GM23338 (cell line): ENCODE data around the gene KRT7. TPM values are rescaled to one million over a fixed set of nuclear protein-coding genes. Genes with fewer than 3 reads are reported as not detected.

Experiments
- ATAC-seq: fragments of 200-7000 bp; cut with Tn5 transposase; 3 replicates; pipeline ENCODE4 v1.9.1; 2020
- DNase-seq: peaks from one replicate; pipeline ENCODE4 v3.0.0-alpha.2; 2015; ENCODE audit warnings: low spot score
- H2AFZ ChIP-seq: fragments of 200-600 bp; sonication (generic); 2 replicates; pipeline ENCODE4 v1.8.0; 2016; ENCODE audit warnings: antibody characterized with exemption, mild to moderate bottlenecking, moderate library complexity
- H3F3A ChIP-seq: fragments of 200-600 bp; sonication (generic); replicated peaks from 2 replicates; pipeline ENCODE4 v1.8.0; 2017; ENCODE audit warnings: antibody characterized with exemption, mixed run types, low read depth
- H3K27ac ChIP-seq: fragments of 200-600 bp; sonication (generic); 2 replicates; pipeline ENCODE4 v1.6.1; 2016; ENCODE audit warnings: low read depth
- H3K27me3 ChIP-seq: fragments of 200-600 bp; sonication (generic); 2 replicates; pipeline ENCODE4 v1.8.0; 2016; ENCODE audit warnings: mild to moderate bottlenecking, mixed run types, moderate library complexity; ENCODE audit not compliant: insufficient read depth
- H3K36me3 ChIP-seq: fragments of 200-600 bp; sonication (generic); 2 replicates; pipeline ENCODE4 v1.8.0; 2016; ENCODE audit warnings: mild to moderate bottlenecking; ENCODE audit not compliant: insufficient read depth
- H3K4me1 ChIP-seq: fragments of 200-600 bp; sonication (generic); 2 replicates; pipeline ENCODE4 v1.8.0; 2016; ENCODE audit warnings: mild to moderate bottlenecking, moderate library complexity; ENCODE audit not compliant: insufficient read depth
- H3K4me2 ChIP-seq: fragments of 200-600 bp; sonication (generic); 2 replicates; pipeline ENCODE4 v1.7.1; 2017; ENCODE audit warnings: mixed run types
- H3K4me3 ChIP-seq: fragments of 200-600 bp; sonication (generic); 2 replicates; pipeline ENCODE4 v1.6.1; 2016; ENCODE audit warnings: mixed run types
- H3K79me2 ChIP-seq: fragments of 200-600 bp; sonication (generic); replicated peaks from 2 replicates; pipeline ENCODE4 v1.8.0; 2017; ENCODE audit warnings: mild to moderate bottlenecking; ENCODE audit not compliant: insufficient read depth
- H3K9me2 ChIP-seq: fragments of 200-600 bp; sonication (generic); 2 replicates; pipeline ENCODE4 v1.8.0; 2017; ENCODE audit not compliant: insufficient read depth
- H4K20me1 ChIP-seq: fragments of 200-600 bp; sonication (generic); replicated peaks from 2 replicates; pipeline ENCODE4 v1.8.0; 2017; ENCODE audit warnings: mild to moderate bottlenecking; ENCODE audit not compliant: insufficient read depth
- H3K27ac Mint-ChIP-seq: 2 replicates; pipeline ENCODE4 v1.8.0; 2020; ENCODE audit warnings: inconsistent platforms, mild to moderate bottlenecking, moderate library complexity, mixed read lengths
- H3K27me3 Mint-ChIP-seq: 3 replicates; pipeline ENCODE4 v1.8.0; 2022; ENCODE audit warnings: low read depth, mild to moderate bottlenecking, moderate library complexity, mixed read lengths, inconsistent platforms; ENCODE audit not compliant: insufficient read depth, poor library complexity
- H3K36me3 Mint-ChIP-seq: 3 replicates; pipeline ENCODE4 v1.8.0; 2021; ENCODE audit warnings: low read depth, mild to moderate bottlenecking, inconsistent platforms, moderate library complexity, mixed read lengths
- H3K4me1 Mint-ChIP-seq: 3 replicates; pipeline ENCODE4 v1.8.0; 2020; ENCODE audit warnings: mild to moderate bottlenecking, inconsistent platforms, mixed read lengths
- H3K4me3 Mint-ChIP-seq: 3 replicates; pipeline ENCODE4 v1.8.0; 2021; ENCODE audit warnings: moderate library complexity, mild to moderate bottlenecking, inconsistent platforms, mixed read lengths
- H3K9me3 Mint-ChIP-seq: 3 replicates; pipeline ENCODE4 v1.8.0; 2020; ENCODE audit warnings: moderate library complexity, mild to moderate bottlenecking, inconsistent platforms, mixed read lengths
- CREB1 ChIP-seq: fragments of 250-450 bp; sonication (Bioruptor Pico); IDR thresholded peaks from 2 replicates; pipeline ENCODE4 v1.5.0; 2020; ENCODE audit warnings: low read depth, mild to moderate bottlenecking, moderate library complexity
- EZH2 ChIP-seq: fragments of 200-600 bp; sonication (generic); IDR thresholded peaks from one replicate; pipeline ENCODE4 v1.8.0; 2017; ENCODE audit warnings: antibody characterized with exemption, mild to moderate bottlenecking, low read depth; ENCODE audit not compliant: unreplicated experiment
- JUNB ChIP-seq: IDR thresholded peaks from one replicate; pipeline ENCODE4 v1.6.1; 2016; ENCODE audit warnings: antibody characterized with exemption; ENCODE audit not compliant: unreplicated experiment
- NANOG ChIP-seq: IDR thresholded peaks from 2 replicates; pipeline ENCODE4 v1.6.1; 2016; ENCODE audit warnings: antibody characterized with exemption, borderline replicate concordance
- POLR2AphosphoS5 ChIP-seq: IDR thresholded peaks from 2 replicates; pipeline ENCODE4 v1.6.1; 2016; ENCODE audit warnings: antibody characterized with exemption, low read depth
- STAT1 ChIP-seq: IDR thresholded peaks from one replicate; pipeline ENCODE4 v1.6.1; 2016; ENCODE audit warnings: antibody characterized with exemption; ENCODE audit not compliant: unreplicated experiment
- ZNF114 ChIP-seq: fragments of 250-450 bp; sonication (Bioruptor Pico); IDR thresholded peaks from 2 replicates; pipeline ENCODE4 v1.5.0; 2020; ENCODE audit warnings: mild to moderate bottlenecking, moderate library complexity
- ZNF331 ChIP-seq: fragments of 250-450 bp; sonication (Bioruptor Pico); IDR thresholded peaks from 2 replicates; pipeline ENCODE4 v1.5.0; 2020; ENCODE audit warnings: low read depth, mild to moderate bottlenecking, moderate library complexity
- polyA plus RNA-seq: library from polyadenylated mRNA; unstranded; fragments of >200 nt; fragmentation: Nextera tagmentation; extraction: Ambion mirVana; gene quantifications from 2 replicates; pipeline ENCODE4 v1.2.1, GENCODE V29; 2016
- total RNA-seq: library from RNA; depleted of rRNA; stranded (reverse); fragments of >200 nt; shearing (Covaris generic); gene quantifications from 2 replicates; pipeline ENCODE4 v1.2.3, GENCODE V29; 2014
- TF ChIP-seq, protein P1 (sequence below): IDR thresholded peaks from 2 replicates; pipeline ENCODE4 v1.6.1; 2016; ENCODE audit warnings: antibody characterized with exemption
- TF ChIP-seq, protein P2 (sequence below), 2 experiments: fragments of 200-600 bp in 1 of 2; sonication (generic) in 1 of 2; conservative IDR thresholded peaks; 2 replicates each; pipeline versions ENCODE4 v1.5.1 to v1.6.1; 2016 to 2017; ENCODE audit warnings: antibody characterized with exemption in 2 of 2, low read depth in 2 of 2, mild to moderate bottlenecking in 2 of 2, moderate library complexity in 1 of 2
- TF ChIP-seq, protein P3 (sequence below): IDR thresholded peaks from one replicate; pipeline ENCODE4 v1.6.1; 2018; ENCODE audit warnings: antibody characterized with exemption; ENCODE audit not compliant: unreplicated experiment

The KRT7 gene
- total and polyA plus RNA-seq, 2 experiments from 2014 or later: 6.5 to 9.4 TPM

DNA sequence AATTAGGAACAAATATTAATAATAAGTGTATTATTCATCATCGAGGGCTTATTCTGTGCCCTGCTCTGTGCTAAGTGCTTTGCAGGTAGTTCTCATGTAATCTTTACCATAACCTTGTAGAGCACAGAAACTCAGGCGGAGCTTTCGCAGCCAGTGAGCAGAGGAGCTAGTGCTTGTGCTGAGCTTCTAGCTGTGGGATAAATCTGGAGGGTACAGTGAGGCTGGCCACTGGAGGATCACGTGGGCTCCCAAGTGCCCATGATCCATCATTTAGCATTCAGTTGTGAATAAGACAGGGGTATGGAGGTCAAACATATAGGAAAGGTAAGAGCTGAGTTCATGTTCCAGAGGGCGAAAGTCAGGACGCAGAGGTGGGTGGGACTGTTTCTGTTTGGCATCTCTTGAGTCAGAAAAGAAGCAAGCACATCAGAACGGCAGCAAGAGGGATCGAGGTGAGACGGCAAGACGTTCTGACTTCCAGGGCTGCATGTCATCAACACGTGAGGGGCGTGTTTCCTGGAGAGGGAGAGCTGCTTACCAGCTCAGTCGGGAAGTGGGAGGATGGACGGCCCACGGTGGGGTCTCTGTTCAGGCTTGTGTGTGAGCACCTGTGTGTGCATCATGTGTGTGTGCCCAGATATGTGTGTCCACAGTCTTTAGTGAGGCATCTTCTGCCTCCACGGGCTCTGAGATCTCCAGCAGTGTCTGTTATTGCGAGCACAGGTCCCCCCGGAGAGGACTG lies 24.4 kb upstream of the KRT7 start:
- H4K20me1 ChIP-seq: no peaks in the 10 kb centered on the region
- no peak overlapping the region for H3K4me3 ChIP-seq
- no peak overlapping the region for H3K27ac ChIP-seq
- no peaks in the 10 kb centered on the region for H3F3A ChIP-seq
- peaks cover 4% of the 10 kb centered on the region for H3K27me3 Mint-ChIP-seq
- H3K9me3 Mint-ChIP-seq: no peaks in the 10 kb centered on the region; the same call in 2 of the 3 replicates
- H3K36me3 ChIP-seq: no peaks in the 10 kb centered on the region
- no peaks in the 10 kb centered on the region for H3K9me2 ChIP-seq
- no peak overlapping the region for H3K4me2 ChIP-seq
- ATAC-seq (no peak), DNase-seq (no peak)
- peaks cover 2% of the 10 kb centered on the region; the same call in 2 of the 3 replicates for H3K4me1 Mint-ChIP-seq
- H2AFZ ChIP-seq: no peak overlapping the region
- H3K4me3 Mint-ChIP-seq: no peak overlapping the region
- H3K27ac Mint-ChIP-seq: no peak overlapping the region; the same call in 1 of the 2 replicates
- no peaks in the 10 kb centered on the region for H3K4me1 ChIP-seq
- TF ChIP-seq, protein P1, sequence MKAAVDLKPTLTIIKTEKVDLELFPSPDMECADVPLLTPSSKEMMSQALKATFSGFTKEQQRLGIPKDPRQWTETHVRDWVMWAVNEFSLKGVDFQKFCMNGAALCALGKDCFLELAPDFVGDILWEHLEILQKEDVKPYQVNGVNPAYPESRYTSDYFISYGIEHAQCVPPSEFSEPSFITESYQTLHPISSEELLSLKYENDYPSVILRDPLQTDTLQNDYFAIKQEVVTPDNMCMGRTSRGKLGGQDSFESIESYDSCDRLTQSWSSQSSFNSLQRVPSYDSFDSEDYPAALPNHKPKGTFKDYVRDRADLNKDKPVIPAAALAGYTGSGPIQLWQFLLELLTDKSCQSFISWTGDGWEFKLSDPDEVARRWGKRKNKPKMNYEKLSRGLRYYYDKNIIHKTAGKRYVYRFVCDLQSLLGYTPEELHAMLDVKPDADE: no peak
- no peak for TF ChIP-seq JUNB
- TF ChIP-seq STAT1: no peak
- no peaks in the 10 kb centered on the region for H3K79me2 ChIP-seq
- H3K27me3 ChIP-seq: no peaks in the 10 kb centered on the region
- H3K36me3 Mint-ChIP-seq: no peaks in the 10 kb centered on the region

DNA sequence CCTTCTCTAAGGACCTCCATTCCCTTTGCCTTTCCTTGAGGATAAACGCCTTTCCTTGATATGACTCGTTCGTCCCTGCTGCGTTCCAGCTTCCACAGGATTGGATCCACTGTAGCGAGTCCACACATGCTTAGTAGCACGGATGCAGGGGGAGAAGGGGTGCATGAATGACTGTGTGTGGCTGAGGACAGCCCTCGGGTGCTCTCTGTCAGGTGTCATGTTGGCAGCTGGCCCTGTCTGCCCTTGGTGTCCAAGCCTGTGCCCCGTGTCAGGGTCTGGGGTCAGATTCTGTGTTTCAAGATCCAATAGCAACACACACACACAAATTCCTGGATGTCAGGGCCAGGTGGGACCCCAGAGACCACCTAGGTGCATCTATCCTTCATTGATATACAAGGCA lies 23.7 kb upstream of the KRT7 start:
- H3K27me3 ChIP-seq: no peaks in the 10 kb centered on the region
- Mint-ChIP-seq H3K27me3 (peaks cover 8% of the 10 kb centered on the region), H3K36me3 (no peaks in the 10 kb centered on the region), H3K4me3 (no peak overlapping the region), H3K4me1 (peaks cover 2% of the 10 kb centered on the region; the same call in 2 of the 3 replicates), H3K27ac (no peak overlapping the region), H3K9me3 (no peaks in the 10 kb centered on the region; the same call in 2 of the 3 replicates)
- no peaks in the 10 kb centered on the region for H3F3A ChIP-seq
- H3K9me2 ChIP-seq: no peaks in the 10 kb centered on the region
- H3K4me3 ChIP-seq: no peak overlapping the region
- H3K4me1 ChIP-seq: no peaks in the 10 kb centered on the region
- ATAC-seq: no peak
- no peaks in the 10 kb centered on the region for H3K79me2 ChIP-seq
- H3K27ac ChIP-seq: no peak overlapping the region
- H4K20me1 ChIP-seq: no peaks in the 10 kb centered on the region
- no peak overlapping the region for H2AFZ ChIP-seq
- DNase-seq: no peak
- no peaks in the 10 kb centered on the region for H3K36me3 ChIP-seq
- H3K4me2 ChIP-seq: no peak overlapping the region
- TF ChIP-seq ZNF114 (CRISPR knock-in tag): no peak
- TF ChIP-seq, protein P2, sequence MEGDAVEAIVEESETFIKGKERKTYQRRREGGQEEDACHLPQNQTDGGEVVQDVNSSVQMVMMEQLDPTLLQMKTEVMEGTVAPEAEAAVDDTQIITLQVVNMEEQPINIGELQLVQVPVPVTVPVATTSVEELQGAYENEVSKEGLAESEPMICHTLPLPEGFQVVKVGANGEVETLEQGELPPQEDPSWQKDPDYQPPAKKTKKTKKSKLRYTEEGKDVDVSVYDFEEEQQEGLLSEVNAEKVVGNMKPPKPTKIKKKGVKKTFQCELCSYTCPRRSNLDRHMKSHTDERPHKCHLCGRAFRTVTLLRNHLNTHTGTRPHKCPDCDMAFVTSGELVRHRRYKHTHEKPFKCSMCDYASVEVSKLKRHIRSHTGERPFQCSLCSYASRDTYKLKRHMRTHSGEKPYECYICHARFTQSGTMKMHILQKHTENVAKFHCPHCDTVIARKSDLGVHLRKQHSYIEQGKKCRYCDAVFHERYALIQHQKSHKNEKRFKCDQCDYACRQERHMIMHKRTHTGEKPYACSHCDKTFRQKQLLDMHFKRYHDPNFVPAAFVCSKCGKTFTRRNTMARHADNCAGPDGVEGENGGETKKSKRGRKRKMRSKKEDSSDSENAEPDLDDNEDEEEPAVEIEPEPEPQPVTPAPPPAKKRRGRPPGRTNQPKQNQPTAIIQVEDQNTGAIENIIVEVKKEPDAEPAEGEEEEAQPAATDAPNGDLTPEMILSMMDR (conservative IDR thresholded peaks at IDR 0.05; ENCODE audit: low read depth in 2 of 2): no peak
- TF ChIP-seq ZNF331 (CRISPR knock-in tag): no peak
- TF ChIP-seq, protein P3, sequence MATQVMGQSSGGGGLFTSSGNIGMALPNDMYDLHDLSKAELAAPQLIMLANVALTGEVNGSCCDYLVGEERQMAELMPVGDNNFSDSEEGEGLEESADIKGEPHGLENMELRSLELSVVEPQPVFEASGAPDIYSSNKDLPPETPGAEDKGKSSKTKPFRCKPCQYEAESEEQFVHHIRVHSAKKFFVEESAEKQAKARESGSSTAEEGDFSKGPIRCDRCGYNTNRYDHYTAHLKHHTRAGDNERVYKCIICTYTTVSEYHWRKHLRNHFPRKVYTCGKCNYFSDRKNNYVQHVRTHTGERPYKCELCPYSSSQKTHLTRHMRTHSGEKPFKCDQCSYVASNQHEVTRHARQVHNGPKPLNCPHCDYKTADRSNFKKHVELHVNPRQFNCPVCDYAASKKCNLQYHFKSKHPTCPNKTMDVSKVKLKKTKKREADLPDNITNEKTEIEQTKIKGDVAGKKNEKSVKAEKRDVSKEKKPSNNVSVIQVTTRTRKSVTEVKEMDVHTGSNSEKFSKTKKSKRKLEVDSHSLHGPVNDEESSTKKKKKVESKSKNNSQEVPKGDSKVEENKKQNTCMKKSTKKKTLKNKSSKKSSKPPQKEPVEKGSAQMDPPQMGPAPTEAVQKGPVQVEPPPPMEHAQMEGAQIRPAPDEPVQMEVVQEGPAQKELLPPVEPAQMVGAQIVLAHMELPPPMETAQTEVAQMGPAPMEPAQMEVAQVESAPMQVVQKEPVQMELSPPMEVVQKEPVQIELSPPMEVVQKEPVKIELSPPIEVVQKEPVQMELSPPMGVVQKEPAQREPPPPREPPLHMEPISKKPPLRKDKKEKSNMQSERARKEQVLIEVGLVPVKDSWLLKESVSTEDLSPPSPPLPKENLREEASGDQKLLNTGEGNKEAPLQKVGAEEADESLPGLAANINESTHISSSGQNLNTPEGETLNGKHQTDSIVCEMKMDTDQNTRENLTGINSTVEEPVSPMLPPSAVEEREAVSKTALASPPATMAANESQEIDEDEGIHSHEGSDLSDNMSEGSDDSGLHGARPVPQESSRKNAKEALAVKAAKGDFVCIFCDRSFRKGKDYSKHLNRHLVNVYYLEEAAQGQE: no peak
- no peak for TF ChIP-seq JUNB
- TF ChIP-seq, protein P1: no peak
- TF ChIP-seq NANOG: no peak
- no peak for TF ChIP-seq CREB1 (CRISPR knock-in tag)
- no peak for TF ChIP-seq EZH2
- TF ChIP-seq POLR2AphosphoS5: no peak
- no peak for TF ChIP-seq STAT1
